ENCODE results near the gene RTKN.
"Not testable (repeated sequence)": the region's sequence is repeated elsewhere in the genome, so short reads cannot be mapped to it uniquely, and the experiment has no call there.

The RTKN gene, protein sequence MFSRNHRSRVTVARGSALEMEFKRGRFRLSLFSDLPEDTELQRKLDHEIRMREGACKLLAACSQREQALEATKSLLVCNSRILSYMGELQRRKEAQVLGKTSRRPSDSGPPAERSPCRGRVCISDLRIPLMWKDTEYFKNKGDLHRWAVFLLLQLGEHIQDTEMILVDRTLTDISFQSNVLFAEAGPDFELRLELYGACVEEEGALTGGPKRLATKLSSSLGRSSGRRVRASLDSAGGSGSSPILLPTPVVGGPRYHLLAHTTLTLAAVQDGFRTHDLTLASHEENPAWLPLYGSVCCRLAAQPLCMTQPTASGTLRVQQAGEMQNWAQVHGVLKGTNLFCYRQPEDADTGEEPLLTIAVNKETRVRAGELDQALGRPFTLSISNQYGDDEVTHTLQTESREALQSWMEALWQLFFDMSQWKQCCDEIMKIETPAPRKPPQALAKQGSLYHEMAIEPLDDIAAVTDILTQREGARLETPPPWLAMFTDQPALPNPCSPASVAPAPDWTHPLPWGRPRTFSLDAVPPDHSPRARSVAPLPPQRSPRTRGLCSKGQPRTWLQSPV

DNA sequence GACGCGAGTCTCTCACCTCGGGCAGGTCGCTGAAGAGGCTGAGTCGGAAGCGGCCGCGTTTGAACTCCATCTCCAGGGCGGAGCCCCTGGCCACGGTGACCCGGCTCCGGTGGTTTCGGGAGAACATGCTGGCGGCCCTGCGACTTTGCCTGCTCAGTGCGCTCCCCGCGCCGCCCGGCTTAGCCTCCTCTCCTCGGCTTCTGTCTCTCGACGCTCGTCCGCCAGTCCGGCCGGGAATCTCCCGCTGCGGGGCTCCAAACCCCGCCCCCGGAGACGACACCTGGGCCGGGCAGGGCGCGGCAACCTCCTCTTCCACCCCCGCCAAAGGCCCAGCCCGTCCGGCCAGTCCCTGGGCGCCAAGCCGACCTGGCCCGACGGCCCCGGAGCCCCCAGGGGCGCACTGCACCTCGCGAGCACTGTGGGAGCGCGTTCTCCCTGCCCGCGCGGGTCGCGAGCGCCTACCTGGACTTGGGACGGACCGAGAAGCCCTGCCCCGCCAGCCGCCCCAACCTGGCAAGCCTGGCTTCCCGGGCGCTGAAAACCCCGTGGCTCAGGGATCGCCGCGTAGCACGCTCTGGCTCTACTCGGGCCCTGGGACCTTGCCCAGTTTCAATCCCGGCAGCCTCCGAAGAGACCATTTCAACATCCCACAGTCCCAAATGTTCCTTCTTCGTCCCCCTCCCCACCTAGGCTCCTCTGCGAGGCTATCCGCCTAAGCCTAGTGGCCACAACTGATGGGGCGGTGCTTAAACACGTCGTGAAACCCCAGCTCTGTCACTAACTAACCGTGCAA lies at the start of gene RTKN:
TSS of gene RTKN (minus strand) at position 248 of the 793 bp plus-strand sequence. CDS start at position 127, 121 bp downstream.
- no peak for DNase-seq (ENCODE audit: low read depth in 2 of 2)

DNA sequence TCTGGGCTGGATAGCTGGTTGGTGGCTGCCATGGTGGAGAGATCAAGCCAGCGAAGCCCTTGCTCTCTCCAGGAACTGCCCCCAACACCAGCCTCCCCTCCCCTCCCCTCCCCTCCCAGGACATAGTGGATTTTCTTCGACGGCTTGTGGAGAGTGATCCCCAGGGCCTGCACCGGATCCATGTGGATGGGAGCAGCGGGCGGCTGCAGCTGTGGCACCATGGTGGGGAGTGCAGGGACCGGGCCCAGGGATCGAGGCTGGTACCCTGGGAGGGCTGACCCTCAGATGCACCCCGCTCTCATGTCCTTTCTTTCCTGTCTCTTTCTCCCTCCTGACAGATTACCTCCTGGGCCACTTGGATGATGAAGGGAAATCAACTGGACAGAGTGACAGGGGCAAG lies 48.2 kb upstream of the RTKN start:
- DNase-seq (ENCODE audit: low read depth in 2 of 2): no peak

DNA sequence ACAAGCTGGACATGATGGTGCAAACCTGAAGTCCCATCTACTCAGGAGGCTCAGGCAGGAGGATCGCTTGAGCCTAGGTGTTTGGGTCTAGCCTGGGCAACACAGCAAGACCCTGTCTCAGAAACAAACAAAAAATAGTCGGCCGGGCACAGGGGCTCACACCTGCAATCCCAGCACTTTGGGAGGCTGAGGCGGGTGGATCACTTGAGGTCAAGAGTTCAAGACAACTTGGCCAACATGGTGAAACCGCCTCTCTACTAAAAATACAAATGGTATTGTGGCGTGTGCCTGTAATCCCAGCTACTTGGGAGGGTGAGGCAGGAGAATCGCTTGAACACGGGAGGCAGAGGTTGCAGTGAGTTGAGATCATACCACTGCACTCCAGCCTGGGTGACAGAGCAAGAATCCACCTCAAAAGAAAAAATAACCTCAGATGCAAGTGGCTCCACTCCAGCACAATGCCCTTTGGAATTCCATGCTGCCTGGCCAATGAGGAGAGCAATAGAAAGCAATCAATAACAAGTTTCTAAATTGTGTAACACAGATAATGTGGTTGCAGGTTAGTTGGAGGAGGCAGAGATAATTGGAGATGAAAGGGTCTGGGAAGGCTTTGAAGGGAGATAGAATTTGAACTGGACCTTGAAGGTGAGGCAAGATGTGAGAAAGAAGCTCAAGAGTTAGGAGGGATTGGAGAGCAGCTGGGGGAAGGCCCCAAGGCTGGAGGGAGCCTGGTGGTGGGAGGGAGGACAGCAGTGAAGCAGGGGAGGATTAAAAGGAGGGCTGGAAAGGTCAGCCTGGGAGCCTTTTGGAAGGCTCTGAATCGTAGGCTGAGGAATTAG lies 47.1 kb upstream of the RTKN start:
- no peak for DNase-seq (ENCODE audit: low read depth in 2 of 2)

DNA sequence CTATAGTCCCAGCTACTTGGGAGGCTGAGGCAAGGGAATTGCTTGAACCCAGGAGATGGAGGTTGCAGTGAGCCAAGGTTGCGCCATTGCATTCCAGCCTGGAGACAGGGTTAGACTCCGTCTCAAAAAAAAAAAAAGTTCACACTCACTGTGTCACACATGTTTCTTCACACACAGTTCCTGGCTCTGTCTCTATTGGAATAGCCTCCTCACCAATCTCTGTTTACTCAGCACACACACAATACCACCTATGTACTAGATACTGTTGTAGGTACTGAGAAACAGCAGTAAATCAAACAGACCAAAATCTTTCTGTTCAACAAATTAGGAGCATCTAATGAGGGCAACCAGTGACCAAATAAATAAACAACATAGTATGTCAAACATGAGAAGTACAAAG lies 44.4 kb upstream of the RTKN start:
- no peak for DNase-seq (ENCODE audit: low read depth in 2 of 2)

DNA sequence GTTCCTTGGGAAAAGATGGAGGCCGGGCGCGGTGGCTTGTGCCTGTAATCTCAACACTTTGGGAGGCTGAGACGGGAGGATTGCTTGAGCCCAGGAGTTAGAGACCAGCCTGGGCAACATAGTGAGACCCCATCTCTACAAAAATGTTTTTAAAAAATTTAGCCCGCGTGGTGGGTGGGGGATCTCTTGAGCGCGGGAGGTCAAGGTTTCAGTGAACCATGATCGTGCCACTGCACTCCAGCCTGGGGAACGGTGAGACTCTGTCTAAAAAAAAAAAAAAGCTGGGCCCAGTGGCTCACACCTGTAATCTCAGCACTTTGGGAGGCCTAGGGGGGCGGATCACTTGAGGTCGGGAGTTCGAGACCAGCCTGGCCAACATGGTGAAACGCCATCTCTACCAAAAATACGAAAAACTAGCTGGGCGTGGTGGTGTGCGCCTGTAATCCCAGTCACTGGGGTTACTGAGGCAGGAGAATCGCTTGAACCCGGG lies 42.0 kb upstream of the RTKN start:
- DNase-seq (ENCODE audit: low read depth in 2 of 2): not testable (repeated sequence)

DNA sequence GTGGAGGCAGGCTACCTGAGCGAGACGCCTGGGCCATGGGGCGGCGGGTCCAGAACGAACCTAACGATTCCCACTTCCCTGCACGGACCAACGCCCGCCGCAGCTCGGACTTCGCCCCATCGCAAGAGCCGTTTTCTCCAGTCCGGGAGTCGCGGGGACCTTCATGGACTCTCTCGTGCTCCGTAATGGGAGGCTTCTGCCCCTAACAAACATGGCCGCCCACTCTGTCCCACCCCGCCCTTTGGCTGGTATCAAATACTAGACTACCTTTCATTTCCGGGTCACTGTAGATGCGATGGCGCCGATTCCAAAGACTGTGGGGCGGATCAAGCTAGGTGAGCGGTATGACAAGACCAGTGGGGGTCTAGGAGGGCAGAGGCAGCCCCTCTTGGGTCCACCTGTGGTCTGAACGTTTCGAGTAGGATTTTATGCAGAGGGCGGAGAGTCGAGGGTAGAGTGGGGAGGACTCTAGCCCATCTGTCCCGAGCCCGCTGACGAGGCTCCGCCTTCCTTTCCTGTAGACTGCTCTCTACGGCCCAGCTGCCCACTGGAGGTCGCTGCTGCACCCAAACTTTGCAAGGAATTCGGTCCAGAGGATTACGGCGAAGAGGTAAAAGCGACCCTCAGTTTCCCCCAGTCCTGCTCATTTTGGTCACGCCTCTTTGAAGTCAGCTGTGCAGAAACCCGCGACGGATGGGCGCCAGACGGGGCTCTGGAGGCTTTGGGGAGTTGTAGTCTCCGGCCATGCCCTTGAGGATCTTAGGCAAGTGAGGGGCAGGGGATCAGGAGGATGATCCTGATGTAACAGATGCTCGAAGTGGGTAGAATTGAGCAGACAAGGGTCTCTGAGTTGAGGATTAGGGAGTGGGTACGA lies 41.3 kb upstream of the RTKN start, which contains the start of the genes CCDC142 and TTC31:
TSS of gene CCDC142 (minus strand) at position 198 of the 874 bp plus-strand sequence. CDS start at position 37, 161 bp downstream.
TSS of gene TTC31 (plus strand) at position 281 of the 874 bp plus-strand sequence. CDS start at position 296, 15 bp downstream.
- DNase-seq (ENCODE audit: low read depth in 2 of 2): peak; percentile 83 to 90

DNA sequence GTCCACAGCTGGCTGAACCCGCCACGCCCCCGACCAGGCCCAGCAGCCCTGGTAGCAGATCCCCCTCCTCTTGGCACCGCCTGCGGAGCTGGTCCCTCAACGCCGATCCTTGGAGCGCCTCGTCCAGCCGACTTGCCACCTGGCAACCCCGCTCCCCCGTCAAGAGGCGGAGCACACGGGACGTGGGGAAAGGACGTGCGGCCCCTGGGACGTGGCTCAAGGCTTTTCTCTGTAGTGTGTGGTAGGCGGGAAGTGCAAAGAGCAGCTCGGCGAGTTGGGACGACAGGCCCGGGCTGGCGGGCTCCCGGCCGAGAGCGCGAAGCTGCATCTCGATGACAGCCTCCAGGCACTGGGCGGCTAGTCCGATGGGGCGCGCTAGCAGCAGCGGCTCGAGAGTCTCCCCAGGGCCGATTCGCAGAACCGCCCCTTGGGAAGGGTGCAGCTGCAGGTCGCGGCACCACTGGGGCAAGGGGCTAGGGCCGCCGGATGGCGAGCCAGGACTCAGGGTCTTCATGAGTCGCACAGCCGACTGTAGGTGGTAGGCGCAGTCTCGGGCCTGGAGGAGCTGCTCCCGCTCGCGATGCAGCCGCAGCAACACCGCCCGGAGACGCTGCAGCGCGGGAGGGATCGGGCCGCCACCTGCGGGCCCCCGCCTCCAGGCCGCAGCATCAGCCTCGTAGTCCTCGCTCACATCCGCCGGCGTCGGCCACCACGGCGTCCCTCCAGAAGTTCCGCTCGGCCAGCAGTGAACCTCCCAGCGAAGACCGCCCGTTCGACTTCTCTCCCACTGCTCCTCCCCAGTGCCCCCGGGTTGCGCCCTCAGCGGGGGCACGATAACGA lies 40.4 kb upstream of the RTKN start:
- peak in 1 of 2 donors; percentile 35 for DNase-seq (ENCODE audit: low read depth in 2 of 2)

DNA sequence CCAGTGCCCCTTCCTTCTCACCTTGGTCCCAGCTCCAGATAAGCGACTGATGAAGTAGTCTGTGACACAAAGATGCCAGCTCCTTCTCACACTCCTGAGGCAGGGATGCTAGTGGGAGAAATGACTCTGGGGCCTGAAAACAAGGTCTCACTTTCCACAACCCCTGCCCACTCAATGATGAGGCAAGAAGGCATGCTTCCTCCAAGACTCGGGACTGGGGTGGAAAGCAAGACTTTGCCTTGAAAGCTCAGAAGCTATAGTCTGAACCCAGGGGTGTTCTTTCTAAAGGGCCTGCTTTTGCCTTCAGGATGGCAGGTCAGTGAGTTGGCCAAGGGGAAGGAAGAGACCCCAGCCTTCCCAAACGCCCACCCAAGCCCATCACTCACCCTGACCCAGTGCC lies 39.7 kb upstream of the RTKN start:
- no peak for DNase-seq (ENCODE audit: low read depth in 2 of 2)

DNA sequence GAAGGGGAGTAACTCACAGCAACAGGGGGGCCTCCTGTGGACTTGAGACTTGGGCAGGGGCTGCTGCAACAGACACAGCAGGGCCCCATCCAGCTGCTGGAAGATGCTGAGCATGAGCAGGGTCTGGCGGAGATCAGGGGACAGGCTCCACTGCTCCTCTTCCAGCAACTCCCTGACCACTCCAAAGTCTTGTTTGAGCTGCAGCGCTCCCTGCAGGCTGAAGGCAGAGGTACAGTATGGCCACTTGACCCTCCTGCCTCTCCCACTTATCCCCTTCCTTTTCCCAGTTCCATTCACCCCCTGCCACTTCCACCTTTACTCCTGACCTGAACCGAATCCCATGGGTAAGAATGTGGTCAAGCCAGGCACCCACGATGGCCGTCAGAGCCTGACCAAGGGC lies 33.2 kb upstream of the RTKN start:
- no peak for DNase-seq (ENCODE audit: low read depth in 2 of 2)

DNA sequence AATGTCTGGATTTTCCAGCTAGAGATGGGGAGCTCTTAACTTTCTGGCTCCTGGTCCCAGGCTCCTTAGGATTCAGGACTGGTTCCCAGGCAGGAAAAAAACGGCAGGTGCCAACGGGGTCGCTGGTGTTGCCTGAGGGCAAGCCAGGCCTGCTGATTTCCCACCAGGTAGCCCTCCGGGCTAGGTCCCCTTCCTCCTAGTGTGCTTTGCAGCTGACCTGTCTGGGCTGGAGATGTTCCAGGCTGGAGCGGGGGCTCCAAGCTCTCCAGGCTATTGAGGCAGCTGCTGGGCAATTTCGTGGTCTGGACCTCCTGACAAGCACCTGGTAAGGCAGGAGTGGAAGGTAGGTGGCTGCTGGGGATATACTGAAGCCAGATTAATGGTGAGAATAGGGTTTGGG lies 32.7 kb upstream of the RTKN start:
- no peak for DNase-seq (ENCODE audit: low read depth in 2 of 2)

DNA sequence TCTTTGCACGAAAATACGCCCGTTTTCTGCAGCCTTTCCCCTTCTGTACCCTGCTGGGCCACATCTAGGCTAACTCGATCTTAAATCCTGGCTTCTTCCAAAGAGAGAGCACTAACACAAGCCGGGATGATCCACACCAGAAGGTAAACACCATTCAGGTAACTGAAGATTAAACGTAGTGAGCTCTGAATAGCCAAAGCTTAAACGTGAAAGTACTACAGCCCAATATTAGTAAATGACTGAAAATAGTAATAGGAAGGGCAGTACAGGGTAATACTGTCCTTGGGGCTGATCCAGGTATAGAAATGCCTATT lies 31.2 kb upstream of the RTKN start:
- DNase-seq (ENCODE audit: low read depth in 2 of 2): no peak

DNA sequence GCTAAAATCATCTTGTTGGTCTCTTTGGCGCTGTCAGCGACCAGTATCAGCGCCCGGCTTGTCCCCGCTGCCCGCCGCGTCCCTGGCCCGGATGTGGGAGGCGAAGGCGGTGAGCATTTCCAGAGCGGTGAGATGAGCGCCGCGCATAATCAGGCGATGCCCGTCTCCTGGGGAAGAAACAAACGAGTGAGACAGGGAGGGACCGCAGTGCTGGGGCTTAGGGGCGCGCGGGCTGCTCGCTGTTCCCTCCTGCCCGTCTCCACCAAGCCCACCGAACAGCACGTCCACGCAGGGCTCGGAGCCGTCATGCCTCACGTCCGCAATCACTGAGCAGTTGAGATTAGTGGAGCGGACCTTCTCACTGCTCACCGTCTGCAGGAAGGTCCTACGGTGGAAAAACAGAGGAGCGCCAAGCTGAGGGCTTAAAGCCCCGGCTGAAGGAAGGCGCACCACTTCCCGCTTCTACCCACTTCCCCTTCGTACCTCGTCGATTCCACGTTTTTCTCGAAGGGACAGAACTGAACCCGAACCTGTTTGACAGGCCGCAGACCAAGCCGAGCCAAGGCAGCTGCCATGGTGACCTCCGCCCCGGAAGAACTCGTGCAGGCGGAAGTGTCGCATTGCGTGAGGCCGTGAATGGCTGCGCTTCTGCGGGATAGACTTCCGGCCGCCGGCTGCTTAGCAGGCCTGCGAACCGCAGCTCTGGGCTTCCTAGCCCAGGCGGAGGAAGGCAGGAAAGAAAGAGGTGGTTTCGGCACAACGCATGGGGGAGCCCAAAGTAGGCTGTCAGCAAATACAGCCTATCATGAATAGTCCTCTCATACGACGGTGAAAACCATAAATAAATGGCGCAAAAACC lies 30.6 kb upstream of the RTKN start, which contains the start of gene MRPL53:
TSS of gene MRPL53 (minus strand) at position 595 of the 859 bp plus-strand sequence. CDS start at position 575, 20 bp downstream.
- DNase-seq (ENCODE audit: low read depth in 2 of 2): peak; percentile 96

DNA sequence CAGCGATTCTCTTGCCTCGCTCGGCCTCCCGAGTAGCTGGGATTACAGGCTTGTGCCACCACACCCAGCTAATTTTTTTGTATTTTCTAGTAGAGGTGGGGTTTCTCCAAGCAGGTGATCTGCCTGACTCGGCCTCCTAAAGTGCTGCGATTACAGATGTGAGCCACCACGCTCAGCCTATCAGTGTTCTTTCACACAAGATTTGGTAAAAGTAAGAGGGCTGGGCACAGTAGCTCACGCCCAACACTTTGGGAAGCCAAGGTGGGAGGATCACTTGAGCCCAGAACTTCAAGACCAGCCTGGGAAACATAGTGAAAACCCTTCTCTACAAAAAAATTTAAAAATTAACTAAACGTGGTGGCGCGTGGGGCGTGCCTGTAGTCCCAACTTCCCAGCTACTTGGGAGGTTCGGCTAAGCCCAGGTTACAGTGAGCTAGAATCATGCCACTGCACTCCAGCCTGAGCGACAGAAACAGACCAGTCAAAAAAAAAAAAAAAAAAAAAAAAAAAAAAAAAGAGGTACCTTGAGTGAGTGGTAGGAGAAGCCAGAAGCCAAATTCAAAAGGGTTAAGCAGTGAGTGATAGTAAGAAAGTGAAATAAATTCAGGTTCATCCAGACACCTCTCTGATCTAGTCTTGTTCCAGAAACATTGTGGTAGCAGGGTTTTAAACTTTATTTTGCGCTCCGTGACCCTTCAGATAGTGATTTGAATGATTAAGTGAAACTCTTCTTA lies 29.8 kb upstream of the RTKN start:
- no peak for DNase-seq (ENCODE audit: low read depth in 2 of 2)

DNA sequence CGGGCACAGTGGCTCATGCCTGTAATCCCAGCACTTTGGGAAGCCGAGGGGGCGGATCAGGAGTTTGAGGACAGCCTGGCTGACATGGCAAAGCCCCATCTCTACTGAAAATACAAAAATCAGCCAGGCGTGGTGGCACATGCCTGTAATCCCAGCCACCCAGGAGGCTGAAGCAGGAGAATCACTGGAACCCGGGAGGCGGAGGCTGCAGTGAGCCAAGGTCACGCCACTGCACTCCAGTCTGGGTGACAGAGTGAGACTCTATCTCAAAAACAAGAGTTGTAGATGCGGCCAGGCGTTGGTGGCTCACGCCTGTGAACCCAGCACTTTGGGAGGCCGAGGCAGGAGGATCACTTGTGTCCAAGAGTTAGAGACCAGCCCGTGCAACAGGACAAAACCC lies 29.0 kb upstream of the RTKN start:
- DNase-seq (ENCODE audit: low read depth in 2 of 2): not testable (repeated sequence)

DNA sequence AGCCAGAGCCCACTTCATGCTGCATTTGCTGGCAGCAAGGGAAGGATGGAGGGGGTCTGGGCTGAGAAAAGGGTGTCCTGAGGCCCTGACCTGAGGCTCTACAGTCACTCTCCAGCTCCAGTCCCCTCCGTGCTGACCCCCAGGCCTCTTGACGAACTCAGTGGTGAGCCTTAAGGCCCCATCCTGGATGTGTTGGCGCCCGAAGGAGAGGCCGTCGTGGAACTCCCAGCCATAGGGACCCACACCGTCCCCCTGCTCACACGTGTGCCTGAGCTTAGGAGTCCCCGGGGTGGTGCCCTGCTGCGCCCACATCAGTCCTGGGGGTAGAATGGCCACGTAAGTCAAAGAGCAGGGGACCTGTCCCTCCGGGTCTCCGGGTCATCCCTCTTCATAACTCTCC lies 22.7 kb upstream of the RTKN start:
- DNase-seq (ENCODE audit: low read depth in 2 of 2): no peak

DNA sequence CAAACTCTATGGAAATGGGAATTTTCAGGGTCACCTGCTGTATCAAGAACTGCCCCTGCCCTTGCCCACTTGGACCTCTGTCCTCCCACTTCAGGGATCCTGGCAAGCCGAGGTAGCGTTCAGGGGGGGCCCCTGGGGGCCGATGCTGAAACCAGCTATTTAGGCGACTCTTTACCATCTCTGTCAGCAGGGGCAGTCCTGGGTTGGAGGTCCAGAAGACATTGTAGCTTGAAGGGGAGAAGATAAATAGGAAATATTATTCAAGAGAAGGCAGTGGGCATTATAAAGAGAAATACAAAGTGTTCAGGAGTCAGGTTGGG lies 21.0 kb upstream of the RTKN start:
- no peak for DNase-seq (ENCODE audit: low read depth in 2 of 2)

DNA sequence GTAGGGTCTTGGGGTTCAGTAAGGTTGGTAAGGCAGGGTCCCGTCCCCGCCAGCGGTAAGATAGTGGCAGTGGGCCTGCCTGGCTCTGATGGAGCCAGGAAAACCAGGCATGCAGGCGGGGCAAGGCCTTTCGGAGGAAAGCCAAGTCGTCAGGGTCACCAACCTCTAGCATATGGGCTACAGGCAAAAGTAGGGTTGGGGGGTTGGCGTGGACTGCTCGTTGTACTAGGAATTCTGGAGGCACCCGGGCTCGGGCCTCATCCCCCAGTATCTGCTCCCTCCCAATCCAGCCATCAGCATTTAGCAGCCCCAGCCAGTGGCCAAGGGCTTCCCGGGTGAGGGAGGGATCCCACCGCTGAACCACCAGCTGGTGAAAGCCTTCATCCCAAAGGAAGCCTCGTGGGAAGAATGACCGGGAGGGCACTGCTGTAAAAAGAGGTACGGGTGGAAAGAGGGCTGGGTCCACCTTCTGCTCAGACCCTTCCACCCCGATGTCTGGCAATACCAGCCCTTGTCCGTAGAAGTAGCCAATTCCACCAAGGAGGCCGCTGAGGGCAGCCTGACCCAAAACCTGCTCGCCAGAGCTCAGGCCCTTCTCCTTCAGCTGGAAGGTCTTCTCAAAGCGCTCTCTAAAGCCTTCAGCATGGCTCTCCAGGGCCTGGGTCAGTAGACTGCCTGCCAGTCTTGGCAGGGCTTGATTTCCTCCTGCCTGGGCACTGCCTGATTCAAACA lies 20.5 kb upstream of the RTKN start:
- DNase-seq (ENCODE audit: low read depth in 2 of 2): no peak

Measured in activated CD4-positive, alpha-beta T cell treated with anti-CD3 and anti-CD28 coated beads for 24 hours (primary cell).